ENCODE results near the gene GMNN.

- TF ChIP-seq, protein P1, sequence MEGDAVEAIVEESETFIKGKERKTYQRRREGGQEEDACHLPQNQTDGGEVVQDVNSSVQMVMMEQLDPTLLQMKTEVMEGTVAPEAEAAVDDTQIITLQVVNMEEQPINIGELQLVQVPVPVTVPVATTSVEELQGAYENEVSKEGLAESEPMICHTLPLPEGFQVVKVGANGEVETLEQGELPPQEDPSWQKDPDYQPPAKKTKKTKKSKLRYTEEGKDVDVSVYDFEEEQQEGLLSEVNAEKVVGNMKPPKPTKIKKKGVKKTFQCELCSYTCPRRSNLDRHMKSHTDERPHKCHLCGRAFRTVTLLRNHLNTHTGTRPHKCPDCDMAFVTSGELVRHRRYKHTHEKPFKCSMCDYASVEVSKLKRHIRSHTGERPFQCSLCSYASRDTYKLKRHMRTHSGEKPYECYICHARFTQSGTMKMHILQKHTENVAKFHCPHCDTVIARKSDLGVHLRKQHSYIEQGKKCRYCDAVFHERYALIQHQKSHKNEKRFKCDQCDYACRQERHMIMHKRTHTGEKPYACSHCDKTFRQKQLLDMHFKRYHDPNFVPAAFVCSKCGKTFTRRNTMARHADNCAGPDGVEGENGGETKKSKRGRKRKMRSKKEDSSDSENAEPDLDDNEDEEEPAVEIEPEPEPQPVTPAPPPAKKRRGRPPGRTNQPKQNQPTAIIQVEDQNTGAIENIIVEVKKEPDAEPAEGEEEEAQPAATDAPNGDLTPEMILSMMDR (IDR thresholded peaks at IDR 0.05) = no peak
- TF ChIP-seq POLR2AphosphoS5 (IDR thresholded peaks at IDR 0.05; ENCODE audit: low read depth, low read length) = no peak
- no peak for TF ChIP-seq TCF7L2 (IDR thresholded peaks at IDR 0.05; ENCODE audit: low read depth, low read length)
- TF ChIP-seq REST (IDR thresholded peaks at IDR 0.05; ENCODE audit: insufficient read depth in 1 of 2, low read depth in 2 of 2, low read length in 1 of 2) = no peak
These were observed 35.0 kb downstream of the GMNN start for GRCh38 chr6:24809728-24810127.

Measured in Panc1 (cell line).